Measurements from ENCODE around the gene NIPAL4.

- TF ChIP-seq, protein P1, sequence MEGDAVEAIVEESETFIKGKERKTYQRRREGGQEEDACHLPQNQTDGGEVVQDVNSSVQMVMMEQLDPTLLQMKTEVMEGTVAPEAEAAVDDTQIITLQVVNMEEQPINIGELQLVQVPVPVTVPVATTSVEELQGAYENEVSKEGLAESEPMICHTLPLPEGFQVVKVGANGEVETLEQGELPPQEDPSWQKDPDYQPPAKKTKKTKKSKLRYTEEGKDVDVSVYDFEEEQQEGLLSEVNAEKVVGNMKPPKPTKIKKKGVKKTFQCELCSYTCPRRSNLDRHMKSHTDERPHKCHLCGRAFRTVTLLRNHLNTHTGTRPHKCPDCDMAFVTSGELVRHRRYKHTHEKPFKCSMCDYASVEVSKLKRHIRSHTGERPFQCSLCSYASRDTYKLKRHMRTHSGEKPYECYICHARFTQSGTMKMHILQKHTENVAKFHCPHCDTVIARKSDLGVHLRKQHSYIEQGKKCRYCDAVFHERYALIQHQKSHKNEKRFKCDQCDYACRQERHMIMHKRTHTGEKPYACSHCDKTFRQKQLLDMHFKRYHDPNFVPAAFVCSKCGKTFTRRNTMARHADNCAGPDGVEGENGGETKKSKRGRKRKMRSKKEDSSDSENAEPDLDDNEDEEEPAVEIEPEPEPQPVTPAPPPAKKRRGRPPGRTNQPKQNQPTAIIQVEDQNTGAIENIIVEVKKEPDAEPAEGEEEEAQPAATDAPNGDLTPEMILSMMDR (IDR thresholded peaks at IDR 0.05; ENCODE audit: extremely low read depth in 1 of 2, insufficient read depth in 1 of 2, low read depth in 1 of 2, low read length in 2 of 2): no peak
- TF ChIP-seq POLR2A (IDR thresholded peaks at IDR 0.05; ENCODE audit: low read depth, low read length) (no peak), EZH2 (IDR thresholded peaks at IDR 0.05; ENCODE audit: borderline replicate concordance, low read depth, low read length, severe bottlenecking) (no peak), POLR2AphosphoS5 (IDR thresholded peaks at IDR 0.05; ENCODE audit: insufficient read depth, low read depth, low read length) (no peak)
- TF ChIP-seq, protein P2, sequence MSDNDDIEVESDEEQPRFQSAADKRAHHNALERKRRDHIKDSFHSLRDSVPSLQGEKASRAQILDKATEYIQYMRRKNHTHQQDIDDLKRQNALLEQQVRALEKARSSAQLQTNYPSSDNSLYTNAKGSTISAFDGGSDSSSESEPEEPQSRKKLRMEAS (IDR thresholded peaks at IDR 0.05; ENCODE audit: insufficient read depth, insufficient read length): no peak
These were observed 12.8 kb upstream of the NIPAL4 start for GRCh38 chr5:157447201-157447637.

All from endothelial cell of umbilical vein (primary cell).